H54 (cell line): ENCODE results near the gene SDCCAG8.

Experiments
- DNase-seq: peaks from one replicate; pipeline ENCODE4 v3.0.0; 2011; ENCODE audit warnings: low spot score, mixed read lengths; ENCODE audit not compliant: insufficient read length
- FAIRE-seq: peaks from 3 replicates; lab custom pipeline; 2011; peaks lifted over from hg19 to GRCh38; lab: Jason Lieb, UNC
- POLR2A ChIP-seq: IDR thresholded peaks from 2 replicates; pipeline ENCODE4 v1.6.1; 2011; ENCODE audit warnings: low read depth, mild to moderate bottlenecking, low read length

The SDCCAG8 gene

DNA sequence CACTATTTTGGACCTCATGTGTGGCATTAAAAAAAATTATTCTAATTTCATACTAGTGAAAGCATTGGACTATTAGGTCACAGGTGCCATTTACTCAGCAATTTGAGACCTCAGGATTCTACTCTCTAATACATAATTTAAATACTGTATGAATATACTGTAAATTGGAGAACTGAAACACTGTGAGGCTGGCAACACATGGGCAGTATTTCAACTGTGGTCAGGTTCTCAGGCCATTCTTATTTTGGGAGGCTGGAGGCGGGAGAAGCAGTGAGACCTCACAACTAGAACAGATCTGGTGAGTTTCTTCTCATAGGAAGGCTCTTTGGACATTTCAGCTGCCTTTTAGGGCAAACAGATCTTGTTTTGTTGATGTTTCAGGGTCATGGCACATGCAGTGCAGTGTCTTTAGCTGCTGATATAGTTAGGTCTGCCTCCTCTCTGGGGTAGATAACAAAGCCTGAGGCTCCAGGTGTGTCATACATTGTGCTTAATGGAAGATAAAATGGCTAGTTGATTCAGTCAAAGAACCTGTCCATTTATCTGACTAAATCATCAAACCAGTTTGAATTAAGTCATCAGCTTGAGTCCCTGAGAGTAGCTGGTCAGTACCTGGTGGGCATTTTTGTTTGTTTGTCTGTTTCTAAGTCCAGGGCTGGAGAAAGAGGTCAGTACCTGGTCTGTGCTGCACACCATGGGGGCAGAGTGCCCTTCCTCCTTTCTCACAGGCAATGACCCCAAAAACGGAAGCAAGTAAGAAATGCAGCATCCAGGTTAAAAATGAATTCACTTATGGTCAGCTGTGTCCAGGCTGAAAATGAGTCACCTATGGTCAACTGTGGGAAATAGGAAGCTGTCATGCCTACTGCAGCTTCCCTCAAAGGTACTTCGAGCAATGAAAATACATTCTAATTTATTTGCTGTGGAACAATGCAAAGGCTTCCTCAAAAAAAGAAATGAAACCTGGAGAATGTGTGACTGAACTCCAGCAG, 216.2 kb downstream of the SDCCAG8 start:
- no peak for TF ChIP-seq POLR2A
- FAIRE-seq (peak; percentile 36), DNase-seq (no peak)

DNA sequence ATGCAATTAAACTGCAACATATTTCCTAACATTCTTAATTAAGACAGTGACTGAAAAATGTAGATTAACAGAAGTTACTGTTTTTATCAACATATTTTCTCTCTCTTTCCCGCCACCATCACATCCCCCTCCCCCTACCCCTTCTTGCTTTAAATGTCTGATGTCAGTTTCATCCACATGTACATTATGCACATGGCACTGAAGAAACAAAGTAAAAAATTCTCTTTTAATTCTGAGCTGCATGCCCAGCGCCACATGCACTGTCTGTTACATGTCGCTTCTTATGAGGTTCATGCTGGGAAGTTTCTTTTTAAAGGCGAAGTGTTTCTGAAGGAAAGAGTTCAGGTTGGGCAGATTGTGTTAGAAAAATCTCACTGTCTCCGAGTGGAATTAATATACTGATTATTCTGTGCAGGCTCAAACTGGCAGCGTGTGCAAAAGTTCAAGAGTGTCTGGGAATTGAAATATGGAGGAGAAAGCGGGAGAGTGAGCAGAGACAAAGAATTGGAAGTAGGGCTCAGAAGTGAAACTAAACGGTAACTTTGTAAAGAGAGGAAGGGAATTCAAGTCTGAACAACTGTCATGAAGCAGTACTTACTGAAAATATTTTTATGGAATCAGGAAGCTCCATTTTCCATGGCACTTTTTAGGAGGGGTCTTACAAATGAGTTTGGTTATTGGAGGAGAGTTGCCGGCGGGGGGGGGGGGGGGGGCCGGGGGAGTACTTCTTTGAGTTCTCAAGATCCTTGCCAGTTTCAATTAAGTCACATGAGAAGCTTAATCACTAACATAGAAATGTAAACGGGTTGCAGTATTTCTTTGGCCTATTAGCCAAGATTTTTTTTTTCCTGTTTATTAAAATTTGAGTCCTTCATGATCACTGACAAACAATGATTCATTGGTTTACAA, 217.6 kb downstream of the SDCCAG8 start:
- DNase-seq = no peak
- no peak for FAIRE-seq
- no peak for TF ChIP-seq POLR2A

DNA sequence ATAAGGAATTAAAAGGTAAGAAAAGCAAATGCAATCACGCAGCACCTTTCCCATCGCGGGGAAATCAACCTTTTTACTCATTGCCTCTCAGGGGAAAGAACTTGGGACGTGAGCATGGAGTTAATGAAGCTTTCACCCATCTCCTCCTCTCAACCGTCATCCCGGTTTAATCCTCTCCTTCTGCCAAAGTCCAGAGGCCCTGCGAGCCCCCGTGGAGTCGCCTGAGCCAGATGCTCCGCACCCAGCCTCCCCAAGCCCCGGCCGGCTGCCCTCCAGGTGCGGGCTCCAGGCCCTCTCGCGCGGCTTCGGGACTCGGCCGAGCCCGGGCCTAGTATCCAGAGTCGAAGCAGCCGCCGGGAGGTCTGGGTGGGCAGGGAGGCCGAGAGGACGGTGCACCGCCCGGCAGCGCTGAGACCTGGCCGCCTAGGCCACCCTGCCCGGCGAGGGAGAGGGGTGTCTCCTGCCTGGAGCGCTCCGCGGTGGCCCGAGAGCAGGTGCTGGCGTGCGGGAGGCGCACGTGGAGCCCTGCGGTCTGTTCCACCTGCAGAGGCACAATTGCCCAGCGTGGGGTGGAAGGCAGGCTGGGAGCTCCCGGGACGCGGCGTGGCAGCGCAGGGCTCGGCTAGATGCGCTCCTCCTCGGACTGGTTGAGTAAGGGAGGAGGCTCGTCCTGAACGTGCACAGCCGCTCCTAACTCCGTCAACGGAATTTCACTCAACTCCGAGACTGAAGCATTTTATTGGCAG, 218.5 kb downstream of the SDCCAG8 start:
- DNase-seq (no peak), FAIRE-seq (no peak)
- TF ChIP-seq POLR2A = no peak

DNA sequence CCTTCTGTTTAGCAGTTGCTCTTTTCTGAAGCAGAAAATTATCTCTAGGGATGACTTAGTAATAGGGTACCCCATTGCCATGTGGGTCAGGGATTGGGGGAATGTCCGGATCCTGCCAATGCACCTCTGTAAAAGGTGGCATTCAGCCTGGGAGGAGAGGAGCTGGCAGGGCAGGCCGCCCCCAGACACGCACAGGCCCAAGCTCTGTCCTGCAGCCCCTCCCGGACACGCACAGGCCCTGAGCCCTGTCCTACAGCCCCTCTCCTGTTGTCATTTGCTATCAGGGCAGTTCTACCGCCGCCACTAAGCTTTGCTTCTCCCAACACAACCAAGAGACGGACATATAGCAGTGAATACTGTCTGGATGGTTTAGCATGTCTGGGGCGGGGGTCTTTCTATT, 219.1 kb downstream of the SDCCAG8 start:
- DNase-seq = no peak
- TF ChIP-seq POLR2A = no peak
- FAIRE-seq = no peak

DNA sequence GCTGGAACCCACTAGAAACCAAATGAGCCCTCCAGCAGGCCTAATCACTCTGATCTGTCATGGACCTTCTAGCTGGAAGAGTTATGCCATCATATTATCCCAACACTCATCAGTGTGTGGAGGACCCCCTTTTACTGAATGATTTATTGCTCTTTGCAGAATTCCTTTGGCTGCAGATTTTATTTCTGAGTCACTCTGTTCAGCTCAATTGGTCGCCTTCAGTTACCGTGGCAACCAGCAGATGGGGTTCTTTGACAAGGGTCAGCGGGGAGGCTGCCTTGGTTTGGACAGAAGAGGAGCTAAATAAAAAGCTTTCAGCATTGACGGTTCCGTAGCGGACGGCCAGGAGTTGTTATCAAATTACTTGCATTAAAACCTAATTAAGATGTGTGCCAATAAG, 220.1 kb downstream of the SDCCAG8 start:
- FAIRE-seq = no peak
- no peak for TF ChIP-seq POLR2A
- DNase-seq = no peak

DNA sequence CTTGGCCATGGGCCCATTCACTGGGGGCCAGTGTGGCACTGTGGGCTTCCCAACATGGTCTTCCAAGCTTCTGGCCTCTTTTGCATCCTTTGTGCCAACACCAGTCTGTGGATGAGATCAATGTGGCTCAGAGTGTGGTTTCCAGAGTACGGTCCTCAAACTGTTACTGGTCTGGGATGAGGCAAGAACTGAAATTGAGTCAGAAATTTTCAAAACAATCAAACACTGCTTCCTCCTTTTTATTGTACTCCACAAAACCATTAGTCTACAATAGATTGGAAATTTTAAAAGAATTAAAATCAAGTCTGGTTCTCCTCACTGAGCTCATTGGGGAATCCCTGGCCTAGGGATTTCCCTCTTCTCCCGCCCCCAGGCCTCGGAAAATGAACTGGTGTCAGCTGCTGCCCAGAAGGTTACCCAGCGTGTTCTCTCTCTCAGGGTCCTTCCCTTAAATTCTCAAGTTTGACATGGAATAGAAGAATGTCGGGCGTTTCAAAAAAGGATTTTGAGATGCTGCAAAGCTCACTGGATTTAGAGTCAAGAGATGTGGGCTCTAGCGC, 222.0 kb downstream of the SDCCAG8 start:
- TF ChIP-seq POLR2A = no peak
- no peak for DNase-seq
- FAIRE-seq = no peak

DNA sequence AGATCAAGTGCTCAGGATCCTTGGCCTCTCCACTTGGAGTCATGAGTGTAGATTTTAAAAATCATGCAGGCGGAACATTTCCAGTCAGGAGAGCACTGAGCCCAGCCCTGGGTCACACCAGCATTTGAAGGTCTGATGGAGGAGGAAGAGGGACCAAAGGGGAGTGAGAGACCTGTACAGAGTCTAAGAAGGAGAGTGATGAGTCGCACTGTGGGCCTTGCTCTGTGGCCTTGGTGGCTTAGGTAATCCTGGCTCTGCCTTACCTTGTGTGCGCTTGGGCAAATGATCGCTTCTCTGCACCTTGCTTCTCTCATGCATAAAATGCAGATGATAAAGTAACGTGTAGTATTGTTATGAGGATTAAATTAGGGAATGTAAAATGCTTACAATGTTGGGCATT, 225.3 kb downstream of the SDCCAG8 start:
- FAIRE-seq (no peak), DNase-seq (no peak)
- no peak for TF ChIP-seq POLR2A

DNA sequence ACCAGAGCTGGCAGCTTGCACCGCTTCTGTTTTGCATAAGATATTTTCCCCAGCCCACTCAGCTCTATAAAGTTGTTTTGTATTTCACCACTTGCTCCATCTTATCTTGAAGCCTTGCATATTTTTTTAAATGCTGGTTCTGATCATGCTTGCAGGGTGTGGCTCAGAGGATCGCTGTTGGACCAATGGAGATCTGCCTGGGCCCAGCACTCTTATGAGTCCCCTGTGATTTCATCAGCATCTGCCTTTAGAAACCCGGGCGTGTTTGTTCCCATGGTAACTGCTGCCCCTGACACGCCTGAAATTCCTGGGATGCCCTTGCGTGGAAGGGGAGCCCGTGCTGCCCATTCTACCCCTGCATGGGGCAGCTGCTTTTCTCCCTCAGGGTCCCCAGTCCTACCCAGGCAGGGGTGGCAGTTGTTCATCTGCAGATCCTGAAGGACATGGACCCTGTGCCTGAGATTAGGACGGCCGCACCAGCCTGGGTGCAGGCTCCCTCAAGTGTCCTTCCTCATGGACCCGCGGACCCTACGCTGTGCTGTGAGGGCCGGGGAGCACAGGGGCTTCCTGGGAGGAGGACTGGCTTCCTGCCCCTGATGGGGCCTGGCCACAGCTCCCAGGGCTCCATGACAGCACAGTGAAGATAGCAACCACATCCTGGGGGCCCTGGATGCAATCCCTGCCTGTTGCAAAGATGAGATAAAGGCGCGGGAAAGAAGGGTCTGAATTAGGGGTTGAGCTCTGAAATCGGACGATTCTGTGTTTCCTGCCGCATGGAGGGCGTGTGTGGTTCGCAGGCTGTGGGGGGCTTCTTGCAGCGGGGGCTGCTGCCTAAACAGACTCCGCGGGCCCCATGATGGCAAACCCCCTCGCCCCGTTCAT, 226.5 kb downstream of the SDCCAG8 start:
- FAIRE-seq = no peak
- TF ChIP-seq POLR2A = no peak
- peak; percentile 49 for DNase-seq

DNA sequence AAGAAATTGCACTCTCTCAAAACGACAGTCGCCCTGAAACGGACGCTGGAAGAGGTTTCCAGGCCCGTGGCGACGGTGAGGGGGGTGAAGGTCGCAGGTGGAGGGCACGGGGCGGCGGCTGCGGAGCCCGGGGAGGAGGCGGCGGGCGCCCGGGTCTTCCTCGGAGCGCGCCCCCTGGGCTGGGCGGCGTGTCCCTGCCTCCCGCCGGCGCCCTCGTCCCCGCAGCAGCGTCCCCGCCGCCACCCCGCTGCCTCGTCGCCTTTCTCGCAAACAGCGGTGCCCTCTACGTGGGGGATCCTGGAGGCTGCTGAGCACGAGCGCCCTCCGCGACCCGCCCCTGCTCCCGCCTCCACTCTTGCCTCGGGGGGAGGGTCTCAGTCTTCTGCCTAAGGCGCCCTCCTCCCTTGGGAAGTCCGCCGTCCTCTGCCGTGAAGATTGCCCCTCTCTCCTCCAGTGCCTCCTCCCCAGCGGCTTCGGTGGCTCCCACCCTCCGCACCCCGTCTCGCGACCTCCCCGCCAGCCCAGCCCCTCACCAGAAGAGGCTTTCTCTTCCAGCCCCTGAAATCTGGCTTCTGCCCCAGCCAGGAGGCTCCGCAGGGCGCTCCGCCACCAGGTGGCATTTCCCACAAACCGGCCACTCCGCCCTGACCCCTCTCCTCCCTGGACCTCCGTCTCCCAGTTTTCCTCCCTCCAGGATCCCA, 227.4 kb downstream of the SDCCAG8 start:
- FAIRE-seq = no peak
- DNase-seq = no peak
- no peak for TF ChIP-seq POLR2A

DNA sequence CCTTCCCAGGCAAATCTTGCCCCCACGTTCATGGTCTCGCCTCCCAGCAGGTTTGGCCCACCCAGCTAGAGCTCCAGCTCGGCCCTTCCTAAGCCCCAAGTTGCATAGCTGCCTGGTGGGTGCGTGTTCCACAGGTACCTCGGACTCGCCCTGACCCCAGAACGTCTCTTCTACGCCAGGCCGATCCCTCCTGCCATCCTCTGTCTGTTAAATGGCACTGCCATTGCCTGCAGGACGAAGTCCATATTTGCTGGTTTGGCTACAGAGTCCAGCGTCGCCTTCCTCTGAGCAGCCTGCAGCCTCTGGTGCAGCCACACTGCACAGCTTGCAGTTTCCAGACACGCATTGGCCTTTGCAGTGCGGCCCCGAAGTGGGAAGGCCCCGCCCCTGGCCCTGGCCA, 228.1 kb downstream of the SDCCAG8 start:
- TF ChIP-seq POLR2A = no peak
- FAIRE-seq = no peak
- no peak for DNase-seq

DNA sequence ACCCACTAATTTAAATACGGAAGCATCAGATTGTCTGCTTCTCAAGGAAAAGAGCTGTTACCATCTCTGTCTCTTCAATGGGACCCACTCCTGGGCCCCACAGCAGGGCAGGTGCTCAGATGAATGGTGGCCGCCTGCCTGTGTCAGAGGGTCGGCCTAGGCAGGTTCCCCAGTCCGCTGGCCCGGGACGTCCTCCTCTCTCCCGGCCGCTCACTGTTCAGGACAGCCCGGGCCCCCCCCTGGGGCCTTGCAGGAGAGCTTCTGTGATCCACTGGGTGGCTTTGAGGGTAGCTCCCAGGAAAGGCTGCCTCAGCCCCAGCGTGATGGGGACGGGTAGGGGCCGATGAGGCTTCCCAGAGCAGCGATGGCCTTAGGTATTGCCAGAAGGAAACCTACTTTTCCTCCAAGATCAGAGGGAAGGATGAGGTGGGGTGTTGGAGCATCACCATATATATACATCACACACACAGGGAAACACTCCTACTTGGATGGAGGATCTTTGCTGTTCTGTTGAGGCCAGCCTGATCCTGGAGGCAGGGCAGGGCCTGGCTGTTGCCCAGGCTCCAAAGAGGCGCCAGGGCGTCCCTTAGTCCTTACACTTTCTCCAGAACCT, 231.3 kb downstream of the SDCCAG8 start:
- DNase-seq (no peak), FAIRE-seq (no peak)
- no peak for TF ChIP-seq POLR2A
